PC-9 (cell line): ENCODE data around the gene SLC39A3.

ENCODE experiments used
- CTCF ChIP-seq: fragments of 200-600 bp; sonication (generic); conservative IDR thresholded peaks from 2 replicates; pipeline ENCODE4 v1.6.1; 2017; ENCODE audit warnings: mixed run types, antibody characterized with exemption, mild to moderate bottlenecking, moderate library complexity
- EZH2 ChIP-seq: fragments of 200-600 bp; sonication (generic); IDR thresholded peaks from 2 replicates; pipeline ENCODE4 v1.8.0; 2017; ENCODE audit warnings: antibody characterized with exemption, low read depth

- TF ChIP-seq CTCF: no peak
- no peak for TF ChIP-seq EZH2
These were observed 21.9 kb downstream of the SLC39A3 start for GRCh38 chr19:2717638-2718541.
